Colon (tissue), 2 donors: Measurements from ENCODE around the gene KCNE4.

Experiments used
- FAIRE-seq: peaks from 2 replicates; lab custom pipeline; 2012; peaks lifted over from hg19 to GRCh38; lab: Jason Lieb, UNC
- donor health status: control.
- donor health status: control.

KCNE4 gene

DNA sequence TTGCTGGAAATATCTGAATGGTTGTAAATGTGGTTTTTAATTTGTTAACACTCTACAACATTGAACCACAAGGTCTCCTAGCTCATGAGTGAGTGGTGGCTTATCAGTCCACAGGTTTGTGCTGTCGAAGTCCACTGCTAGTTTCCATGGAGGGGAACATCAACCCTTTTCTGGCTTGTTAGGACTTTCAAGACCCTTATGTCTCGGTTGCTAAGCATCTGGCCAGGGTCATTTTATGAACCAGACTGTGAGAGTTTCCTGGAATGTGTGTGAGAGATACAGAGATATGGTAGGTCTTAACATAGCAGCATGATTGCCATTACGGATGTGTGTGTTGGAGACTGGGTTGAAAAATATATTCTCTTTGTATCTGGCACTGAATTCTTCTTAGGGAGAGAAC, 36.9 kb downstream of the KCNE4 start:
- FAIRE-seq = no peak

GRCh38 chr2:223090039-223090438, 38.0 kb downstream of the KCNE4 start:
- no peak for FAIRE-seq

DNA sequence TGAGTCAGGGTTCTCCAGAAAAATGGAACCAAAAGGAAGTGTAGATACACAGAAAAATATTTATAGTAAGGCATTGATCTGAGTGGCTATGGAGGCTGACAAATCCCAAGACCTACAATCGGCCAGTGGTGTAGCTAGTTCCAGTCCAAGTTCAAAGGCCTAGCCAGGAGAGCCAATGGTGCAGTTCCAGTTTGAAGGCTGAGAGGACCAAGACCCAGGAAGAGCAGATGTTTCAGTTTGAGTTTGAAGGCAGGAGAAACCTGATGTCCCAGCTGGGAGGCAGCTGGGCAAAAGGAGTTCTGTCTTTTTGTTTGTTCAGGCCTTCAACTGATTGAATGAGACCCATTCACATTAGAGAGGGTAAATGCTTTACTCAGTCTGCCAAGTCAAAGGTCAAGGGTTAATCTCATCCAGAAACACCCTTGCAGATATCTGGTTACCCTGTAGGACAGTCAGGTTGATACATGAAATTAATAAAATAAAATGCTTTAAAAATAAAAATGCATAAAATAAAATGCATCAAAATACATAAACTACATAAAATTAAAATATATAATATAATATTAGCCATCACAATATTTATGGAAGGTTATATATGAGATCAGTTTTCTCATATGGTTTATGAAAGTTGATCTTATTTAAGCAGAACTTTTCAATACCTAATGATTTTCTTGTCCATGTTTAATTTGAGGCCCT, 38.7 kb downstream of the KCNE4 start:
- FAIRE-seq = no peak

DNA sequence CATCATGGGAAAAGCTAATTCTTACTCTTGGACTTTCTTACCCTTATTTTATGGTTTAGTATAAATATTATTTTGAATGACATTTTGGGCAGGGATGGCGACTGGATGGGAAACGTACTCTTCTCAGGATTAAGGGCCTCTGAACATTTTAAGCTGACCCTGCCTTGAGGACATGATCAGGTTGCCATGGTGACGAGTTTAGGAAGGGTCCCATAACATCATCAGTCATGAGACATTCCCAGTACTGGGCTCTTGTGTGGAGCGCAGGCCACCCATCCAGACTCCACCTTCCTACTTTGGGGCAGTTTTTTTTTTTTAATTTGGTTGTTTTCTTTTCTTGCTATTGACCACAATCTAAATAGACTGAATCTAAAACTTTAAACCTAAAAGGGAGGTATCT, 40.7 kb downstream of the KCNE4 start:
- FAIRE-seq = no peak

GRCh38 chr2:223093436-223094241, 41.6 kb downstream of the KCNE4 start:
- FAIRE-seq = no peak

- FAIRE-seq = no peak
Measured at GRCh38 chr2:223095207-223095606, 43.2 kb downstream of the KCNE4 start.

DNA sequence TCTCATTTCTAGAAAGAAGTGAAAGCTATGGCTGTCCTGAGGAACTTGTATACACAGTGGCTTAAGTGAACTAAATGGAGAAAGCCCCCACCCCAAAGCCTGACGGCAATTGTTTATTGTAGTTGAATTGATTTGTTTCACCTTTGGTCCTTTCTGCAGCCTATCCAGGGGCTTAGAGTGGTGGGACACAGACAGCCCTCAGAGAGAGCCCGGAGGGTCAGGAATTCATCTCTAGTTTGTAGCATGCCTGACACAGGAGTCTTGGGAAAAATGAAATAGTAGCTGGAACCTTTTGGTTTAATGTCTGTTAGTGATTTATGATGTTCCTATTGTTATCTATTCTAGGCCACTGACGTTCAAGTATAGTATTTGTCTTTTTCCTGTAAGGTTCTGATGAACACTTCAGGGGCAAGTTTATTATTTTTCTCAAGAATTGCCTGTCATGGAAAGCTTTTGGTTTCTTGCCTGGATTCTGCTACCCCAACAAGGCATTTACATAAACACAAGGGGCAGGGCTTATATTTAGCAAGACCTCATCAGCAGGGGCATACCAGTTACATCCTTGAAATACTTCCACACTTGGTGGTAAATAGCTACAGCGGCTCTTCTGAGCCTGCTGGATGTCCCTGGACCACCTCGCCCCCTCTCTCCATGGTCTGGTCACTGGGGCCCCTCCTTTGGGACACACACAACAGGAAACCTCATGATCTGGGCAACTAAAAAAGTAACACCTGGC, 44.4 kb downstream of the KCNE4 start:
- no peak for FAIRE-seq

GRCh38 chr2:223097888-223098383, 45.9 kb downstream of the KCNE4 start:
- no peak for FAIRE-seq

DNA sequence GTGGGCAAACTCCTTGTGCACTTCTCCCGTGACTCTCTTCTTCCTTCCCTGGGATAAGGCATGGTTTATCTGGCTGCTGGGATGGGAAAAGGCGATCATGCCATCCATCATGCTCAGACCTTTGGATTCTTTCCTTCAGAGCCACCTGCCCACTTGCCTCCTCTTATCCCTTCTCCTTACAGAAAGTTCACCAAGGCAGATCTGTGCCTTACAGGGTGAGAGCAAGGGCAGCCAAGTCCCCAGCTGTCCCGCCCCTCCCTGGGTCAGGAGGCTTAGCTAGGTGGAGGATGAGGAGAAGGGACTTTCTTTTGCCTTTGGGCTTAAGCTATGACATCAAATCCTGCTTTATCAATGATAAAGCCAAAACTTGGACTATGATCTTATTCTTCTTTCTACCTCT, 47.6 kb downstream of the KCNE4 start:
- FAIRE-seq = no peak

GRCh38 chr2:223100061-223100511, 48.1 kb downstream of the KCNE4 start:
- FAIRE-seq = no peak

DNA sequence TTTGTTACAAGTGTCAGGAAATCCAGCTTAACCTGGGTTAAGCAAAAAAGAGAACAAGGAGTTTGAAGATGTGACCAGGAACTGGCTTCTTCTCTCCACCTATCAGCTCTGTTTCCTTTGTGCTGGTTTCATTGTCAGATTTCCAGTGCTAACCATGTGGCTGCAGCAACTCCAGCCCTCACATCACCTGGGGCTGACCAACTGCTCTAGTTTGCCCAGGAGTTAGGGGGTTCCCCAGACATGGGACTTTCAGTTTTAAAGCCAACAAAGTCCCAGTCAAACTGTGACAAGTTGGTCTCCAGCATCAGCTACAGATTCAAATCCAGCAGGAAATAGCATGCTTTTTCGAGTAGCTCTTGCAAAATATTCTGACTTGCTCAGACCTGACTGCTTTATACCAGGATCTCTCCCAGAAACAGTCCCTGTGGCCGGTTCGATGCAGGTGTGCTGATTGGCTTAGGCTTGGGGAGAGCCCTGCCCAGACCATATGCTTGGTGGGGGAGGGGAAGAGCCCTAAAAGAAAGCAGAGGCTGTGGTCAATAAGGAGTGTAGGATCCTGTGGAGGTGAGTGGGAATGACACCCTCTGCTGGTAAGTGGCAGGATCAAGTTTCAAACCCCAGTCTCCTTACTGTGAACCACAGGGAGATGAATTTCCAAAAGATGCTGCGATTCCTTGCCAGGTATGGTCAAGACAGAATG, 49.5 kb downstream of the KCNE4 start:
- no peak for FAIRE-seq

GRCh38 chr2:223102040-223102400, 50.0 kb downstream of the KCNE4 start:
- no peak for FAIRE-seq

DNA sequence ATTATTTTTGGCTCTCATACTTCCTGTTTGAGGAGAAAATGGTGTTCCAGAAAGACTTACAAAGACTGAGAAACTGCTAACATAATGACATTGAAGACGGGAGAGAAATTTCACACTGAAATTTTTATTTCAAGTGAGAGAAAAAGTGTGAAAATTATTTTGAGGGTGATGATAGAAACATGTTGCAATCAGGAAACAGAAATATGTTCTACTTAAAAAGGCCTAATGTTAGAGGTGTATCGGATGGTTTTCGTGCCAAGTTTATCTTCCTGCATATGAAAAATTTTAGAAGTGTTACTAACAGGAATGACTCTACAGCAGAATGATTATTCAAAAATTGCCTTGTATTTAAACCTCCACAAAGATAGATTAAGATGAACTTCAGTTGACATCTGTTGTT, 50.5 kb downstream of the KCNE4 start:
- FAIRE-seq = no peak

- FAIRE-seq = no peak
Measured at GRCh38 chr2:223104336-223105132, 52.5 kb downstream of the KCNE4 start.
